Keratinocyte (primary cell): Measurements from ENCODE around the gene RHCG. TPM values are rescaled to one million over a fixed set of nuclear protein-coding genes. Genes with fewer than 3 reads are reported as not detected.

Experiments
- DNase-seq: peaks from one replicate; pipeline ENCODE4 v3.0.0-alpha.2; 2011; ENCODE audit warnings: low read depth, missing footprints, low spot score
- FAIRE-seq: peaks from 2 replicates; lab custom pipeline; 2011; peaks lifted over from hg19 to GRCh38; lab: Jason Lieb, UNC
- H2AFZ ChIP-seq: 2 replicates; pipeline ENCODE4 v1.6.0; 2012; ENCODE audit warnings: low read length, control low read depth, inconsistent platforms; ENCODE audit not compliant: control insufficient read depth
- H3K27ac ChIP-seq: 2 replicates; pipeline ENCODE4 v1.5.1; 2011; ENCODE audit warnings: low read length; ENCODE audit not compliant: control insufficient read depth, insufficient read depth
- H3K27me3 ChIP-seq: 3 replicates; pipeline ENCODE4 v1.6.0; 2011; ENCODE audit warnings: low read length; ENCODE audit not compliant: control insufficient read depth, insufficient read depth; ENCODE audit errors: extremely low read depth
- H3K36me3 ChIP-seq, 2 experiments: 2 replicates in 1 of 2; 3 replicates in 1 of 2; pipeline ENCODE4 v1.5.1; 2011; ENCODE audit warnings: low read length in 2 of 2, mild to moderate bottlenecking in 1 of 2; ENCODE audit not compliant: control insufficient read depth in 2 of 2, insufficient read depth in 2 of 2; ENCODE audit errors: extremely low read depth in 1 of 2
- H3K4me1 ChIP-seq: 3 replicates; pipeline ENCODE4 v1.5.1; 2011; ENCODE audit warnings: low read length; ENCODE audit not compliant: control insufficient read depth, insufficient read depth; ENCODE audit errors: extremely low read depth
- H3K4me2 ChIP-seq: 3 replicates; pipeline ENCODE4 v1.6.0; 2011; ENCODE audit warnings: low read depth, low read length; ENCODE audit not compliant: control insufficient read depth, insufficient read depth; ENCODE audit errors: extremely low read depth
- H3K4me3 ChIP-seq, 3 experiments: fragments of 200-600 bp in 1 of 3; sonication (generic) in 1 of 3; 2 replicates in 2 of 3; 3 replicates in 1 of 3; pipeline ENCODE4 v1.5.1; 2011 to 2016; ENCODE audit warnings: low read length in 3 of 3, mild to moderate bottlenecking in 3 of 3, control low read depth in 2 of 3, inconsistent platforms in 1 of 3, low read depth in 1 of 3, mixed read lengths in 1 of 3, mixed run types in 1 of 3, moderate library complexity in 1 of 3; ENCODE audit not compliant: control insufficient read depth in 2 of 3, insufficient read depth in 2 of 3; ENCODE audit errors: extremely low read depth in 1 of 3
- H3K79me2 ChIP-seq: 2 replicates; pipeline ENCODE4 v1.6.0; 2012; ENCODE audit warnings: low read length; ENCODE audit not compliant: control insufficient read depth, insufficient read depth
- H3K9ac ChIP-seq: 3 replicates; pipeline ENCODE4 v1.6.0; 2011; ENCODE audit warnings: low read length; ENCODE audit not compliant: control insufficient read depth, insufficient read depth; ENCODE audit errors: extremely low read depth
- H3K9me1 ChIP-seq: 3 replicates; pipeline ENCODE4 v1.6.0; 2011; ENCODE audit warnings: low read length; ENCODE audit not compliant: control insufficient read depth, insufficient read depth; ENCODE audit errors: extremely low read depth
- H3K9me3 ChIP-seq: 2 replicates; pipeline ENCODE4 v1.5.1; 2012; ENCODE audit warnings: low read depth, low read length; ENCODE audit not compliant: control insufficient read depth
- H4K20me1 ChIP-seq: 3 replicates; pipeline ENCODE4 v1.6.0; 2011; ENCODE audit warnings: low read length; ENCODE audit not compliant: control insufficient read depth, insufficient read depth; ENCODE audit errors: extremely low read depth
- EZH2 ChIP-seq: IDR thresholded peaks from one replicate; pipeline ENCODE4 v1.6.1; 2012; ENCODE audit warnings: inconsistent platforms, mild to moderate bottlenecking, low read length, moderate library complexity
- dilution Hi-C: fragments of 300-500 bp; cut with MboI; formaldehyde crosslinking; loops from one replicate; pipeline ENCODE4 v1.7.0; 2020; ENCODE audit warnings: low sequenced_read_pairs; ENCODE audit not compliant: extremely low pct_ligation_motif_present
- polyA plus RNA-seq, 5 experiments: library from polyadenylated mRNA; depleted of rRNA in 3 of 5; stranded (reverse) in 3 of 5; stranded (forward) in 1 of 5; unstranded in 1 of 5; fragments of >200 nt; gene quantifications; 1 replicate in 1 of 5; 2 replicates in 3 of 5; 3 replicates in 1 of 5; pipeline versions ENCODE4 v1.2.1 to v1.2.3, GENCODE V29; 2011 to 2012; ENCODE audit warnings: missing spikeins in 2 of 5, low read depth in 1 of 5, low replicate concordance in 1 of 5
- TF ChIP-seq, protein P1 (sequence below), 3 experiments: IDR thresholded peaks in 1 of 3; conservative IDR thresholded peaks in 1 of 3; optimal IDR thresholded peaks in 1 of 3; 2 replicates in 2 of 3; 3 replicates in 1 of 3; pipeline versions ENCODE3 to v1.5.1; 2011; ENCODE audit warnings: low read length in 3 of 3, mild to moderate bottlenecking in 3 of 3, moderate library complexity in 2 of 3, control low read depth in 1 of 3, inconsistent platforms in 1 of 3; ENCODE audit not compliant: insufficient read depth in 2 of 3; ENCODE audit errors: extremely low read depth in 1 of 3

RHCG gene
- polyA plus RNA-seq, 1 donor (not counting 4 experiments of a cell fraction or from before 2014, with no cell fraction given): 6.9 TPM

DNA sequence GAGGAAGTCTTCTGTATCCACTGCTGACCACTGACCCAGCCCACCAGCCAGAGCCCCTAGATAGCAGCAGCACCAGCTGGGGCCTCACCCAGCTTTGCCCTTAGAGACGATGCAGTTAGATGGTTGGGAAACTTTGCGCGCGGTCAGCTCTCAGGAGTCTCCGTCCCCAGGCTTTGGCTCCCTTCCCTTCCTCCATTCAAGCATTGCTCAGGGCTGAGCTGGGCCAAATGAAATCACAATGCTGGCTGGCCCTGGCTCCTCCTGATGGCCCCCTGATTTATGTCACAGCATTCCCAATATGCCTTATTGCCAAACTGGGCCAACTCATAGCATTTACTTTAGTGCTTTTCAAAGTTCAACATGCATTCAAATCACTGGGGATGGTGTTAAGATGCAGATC lies 34.6 kb upstream of the RHCG start:
- DNase-seq: no peak
- no peaks in the 10 kb centered on the region for H3K36me3 ChIP-seq

DNA sequence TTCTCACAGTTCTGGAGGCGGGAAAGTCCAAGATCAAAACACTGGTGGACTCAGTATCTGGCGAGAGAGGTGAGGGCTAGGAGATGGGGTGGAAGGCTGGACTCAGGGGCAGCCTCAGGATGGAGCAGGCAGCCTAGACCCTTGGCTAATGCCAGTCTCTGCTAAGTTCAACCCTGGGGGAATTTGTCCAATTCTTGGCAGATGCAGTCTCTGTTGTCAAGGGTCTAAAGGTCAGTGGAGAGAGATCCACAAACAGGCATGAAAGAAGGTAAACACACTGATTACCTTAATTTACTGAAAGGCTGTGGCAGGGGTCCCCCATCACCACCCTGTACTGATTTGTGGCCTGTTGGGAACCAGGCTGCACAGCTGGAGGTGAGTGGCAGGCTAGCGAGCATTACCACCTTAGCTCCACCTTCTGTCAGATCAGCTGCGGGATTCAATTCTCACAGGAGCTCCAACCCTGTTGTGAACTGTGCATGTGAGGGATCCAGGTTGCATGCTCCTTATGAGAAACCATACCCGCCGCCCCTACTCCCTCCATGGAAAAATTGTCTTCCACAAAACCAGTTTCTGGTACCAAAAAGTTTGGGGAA lies 32.5 kb upstream of the RHCG start:
- Histone ChIP-seq H3K9me1 (peaks cover 2% of the 10 kb centered on the region), H3K27ac (no peak overlapping the region), H2AFZ (no peak overlapping the region), H3K79me2 (no peaks in the 10 kb centered on the region), H3K36me3 (no peaks in the 10 kb centered on the region), H3K27me3 (no peaks in the 10 kb centered on the region), H3K4me1 (peaks cover 7% of the 10 kb centered on the region), H3K9me3 (no peaks in the 10 kb centered on the region), H3K4me3 (no peak overlapping the region), H3K4me2 (no peak overlapping the region), H4K20me1 (no peaks in the 10 kb centered on the region), H3K9ac (no peak overlapping the region)
- DNase-seq (no peak), FAIRE-seq (no peak)
- dilution Hi-C loops: no loop called here
- no peak for TF ChIP-seq EZH2
- TF ChIP-seq, protein P1, sequence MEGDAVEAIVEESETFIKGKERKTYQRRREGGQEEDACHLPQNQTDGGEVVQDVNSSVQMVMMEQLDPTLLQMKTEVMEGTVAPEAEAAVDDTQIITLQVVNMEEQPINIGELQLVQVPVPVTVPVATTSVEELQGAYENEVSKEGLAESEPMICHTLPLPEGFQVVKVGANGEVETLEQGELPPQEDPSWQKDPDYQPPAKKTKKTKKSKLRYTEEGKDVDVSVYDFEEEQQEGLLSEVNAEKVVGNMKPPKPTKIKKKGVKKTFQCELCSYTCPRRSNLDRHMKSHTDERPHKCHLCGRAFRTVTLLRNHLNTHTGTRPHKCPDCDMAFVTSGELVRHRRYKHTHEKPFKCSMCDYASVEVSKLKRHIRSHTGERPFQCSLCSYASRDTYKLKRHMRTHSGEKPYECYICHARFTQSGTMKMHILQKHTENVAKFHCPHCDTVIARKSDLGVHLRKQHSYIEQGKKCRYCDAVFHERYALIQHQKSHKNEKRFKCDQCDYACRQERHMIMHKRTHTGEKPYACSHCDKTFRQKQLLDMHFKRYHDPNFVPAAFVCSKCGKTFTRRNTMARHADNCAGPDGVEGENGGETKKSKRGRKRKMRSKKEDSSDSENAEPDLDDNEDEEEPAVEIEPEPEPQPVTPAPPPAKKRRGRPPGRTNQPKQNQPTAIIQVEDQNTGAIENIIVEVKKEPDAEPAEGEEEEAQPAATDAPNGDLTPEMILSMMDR (optimal IDR thresholded peaks at IDR 0.05 in 1 of 3, IDR thresholded peaks at IDR 0.05 in 1 of 3, conservative IDR thresholded peaks at IDR 0.05 in 1 of 3; ENCODE audit: extremely low read depth in 1 of 3, insufficient read depth in 2 of 3, low read length in 3 of 3): no peak

More for the DNA sequence above, 34.6 kb upstream of the RHCG start:
- Histone ChIP-seq H3K27me3 (no peaks in the 10 kb centered on the region), H3K9me1 (peaks cover 2% of the 10 kb centered on the region), H3K9ac (no peak overlapping the region), H3K4me1 (peaks cover 7% of the 10 kb centered on the region), H3K79me2 (no peaks in the 10 kb centered on the region), H3K4me3 (no peak overlapping the region), H3K9me3 (no peaks in the 10 kb centered on the region), H3K27ac (no peak overlapping the region), H4K20me1 (no peaks in the 10 kb centered on the region), H2AFZ (no peak overlapping the region), H3K4me2 (no peak overlapping the region)
- FAIRE-seq: no peak
- dilution Hi-C loops: no loop called here
- TF ChIP-seq, protein P1 (optimal IDR thresholded peaks at IDR 0.05 in 1 of 3, IDR thresholded peaks at IDR 0.05 in 1 of 3, conservative IDR thresholded peaks at IDR 0.05 in 1 of 3; ENCODE audit: extremely low read depth in 1 of 3, insufficient read depth in 2 of 3, low read length in 3 of 3): no peak
- TF ChIP-seq EZH2: no peak
